Measurements from ENCODE around the gene PHACTR1. TPM values are rescaled to one million over a fixed set of nuclear protein-coding genes. Genes with fewer than 3 reads are reported as not detected.

Gene PHACTR1
- total RNA-seq, 2 experiments from 2014 or later: 1.3 to 2.3 TPM

- H3K4me3 ChIP-seq (ENCODE audit: low read length): no peak overlapping the region
- Mint-ChIP-seq H3K27me3 (peaks cover 9% of the 10 kb centered on the region), H3K36me3 (ENCODE audit: low read depth) (no peaks in the 10 kb centered on the region), H3K27ac (no peak overlapping the region), H3K9me3 (no peaks in the 10 kb centered on the region), H3K4me3 (no peak overlapping the region), H3K4me1 (ENCODE audit: low read depth) (no peaks in the 10 kb centered on the region)
- no peaks in the 10 kb centered on the region for H3K4me1 ChIP-seq (ENCODE audit: insufficient read depth, low read length)
- no peak overlapping the region for H3K27ac ChIP-seq (ENCODE audit: low read depth in 1 of 2, low read length in 2 of 2)
- H3K27me3 ChIP-seq (ENCODE audit: control insufficient read depth in 1 of 2, insufficient read depth in 2 of 2, low read length in 2 of 2): no peaks in the 10 kb centered on the region
- CTCF ChIA-PET: no interaction called here
- TF ChIP-seq CTCF (IDR thresholded peaks at IDR 0.05): no peak
- DNase-seq: no peak
- POLR2A ChIA-PET: no interaction called here
- intact Hi-C loops (cut with DNase I, micrococcal nuclease): no loop called here
- H3K36me3 ChIP-seq (ENCODE audit: insufficient read depth, low read length): no peaks in the 10 kb centered on the region
- H3K9me3 ChIP-seq (ENCODE audit: control insufficient read depth in 1 of 2, insufficient read depth in 1 of 2, low read length in 2 of 2): no peaks in the 10 kb centered on the region
- no peak for ATAC-seq (ENCODE audit: poor library complexity)
These were observed 329.5 kb downstream of the PHACTR1 start for GRCh38 chr6:13046084-13046483.

GRCh38 chr6:13048113-13048512 lies 331.5 kb downstream of the PHACTR1 start:
- CTCF ChIA-PET: no interaction called here
- H3K36me3 Mint-ChIP-seq (ENCODE audit: low read depth): no peaks in the 10 kb centered on the region

GRCh38 chr6:13049666-13050254 lies 333.2 kb downstream of the PHACTR1 start:
- Mint-ChIP-seq H3K9me3 (no peaks in the 10 kb centered on the region), H3K4me1 (ENCODE audit: low read depth) (no peaks in the 10 kb centered on the region), H3K27ac (no peak overlapping the region), H3K36me3 (ENCODE audit: low read depth) (no peaks in the 10 kb centered on the region), H3K27me3 (peaks cover 8% of the 10 kb centered on the region), H3K4me3 (no peak overlapping the region)
- POLR2A ChIA-PET: no interaction called here
- no peaks in the 10 kb centered on the region for H3K9me3 ChIP-seq (ENCODE audit: control insufficient read depth in 1 of 2, insufficient read depth in 1 of 2, low read length in 2 of 2)
- no peaks in the 10 kb centered on the region for H3K36me3 ChIP-seq (ENCODE audit: insufficient read depth, low read length)
- no peak overlapping the region for H3K4me3 ChIP-seq (ENCODE audit: low read length)
- H3K27ac ChIP-seq (ENCODE audit: low read depth in 1 of 2, low read length in 2 of 2): no peak overlapping the region
- no peak for TF ChIP-seq CTCF (IDR thresholded peaks at IDR 0.05)
- H3K27me3 ChIP-seq (ENCODE audit: control insufficient read depth in 1 of 2, insufficient read depth in 2 of 2, low read length in 2 of 2): peaks cover 0 to 7% of the 10 kb centered on the region in 2 experiments
- DNase-seq (no peak), ATAC-seq (ENCODE audit: poor library complexity) (no peak)
- intact Hi-C loops (cut with DNase I, micrococcal nuclease): no loop called here
- CTCF ChIA-PET: interaction anchor here (1.0 kb wide), 1 partner anchor 12 kb away, joined by 3 read pairs; no protein-coding TSS in a partner anchor
- no peaks in the 10 kb centered on the region for H3K4me1 ChIP-seq (ENCODE audit: insufficient read depth, low read length)

More at GRCh38 chr6:13048113-13048512, 331.5 kb downstream of the PHACTR1 start:
- Histone ChIP-seq H3K36me3 (ENCODE audit: insufficient read depth, low read length) (no peaks in the 10 kb centered on the region), H3K27me3 (ENCODE audit: control insufficient read depth in 1 of 2, insufficient read depth in 2 of 2, low read length in 2 of 2) (peaks cover 0 to 3% of the 10 kb centered on the region in 2 experiments), H3K4me1 (ENCODE audit: insufficient read depth, low read length) (no peaks in the 10 kb centered on the region), H3K9me3 (ENCODE audit: control insufficient read depth in 1 of 2, insufficient read depth in 1 of 2, low read length in 2 of 2) (no peaks in the 10 kb centered on the region), H3K4me3 (ENCODE audit: low read length) (no peak overlapping the region), H3K27ac (ENCODE audit: low read depth in 1 of 2, low read length in 2 of 2) (no peak overlapping the region)
- H3K4me3 Mint-ChIP-seq: no peak overlapping the region
- ATAC-seq (ENCODE audit: poor library complexity): no peak
- DNase-seq: no peak
- H3K9me3 Mint-ChIP-seq: no peaks in the 10 kb centered on the region
- no peak overlapping the region for H3K27ac Mint-ChIP-seq
- no peak for TF ChIP-seq CTCF (IDR thresholded peaks at IDR 0.05)
- H3K4me1 Mint-ChIP-seq (ENCODE audit: low read depth): no peaks in the 10 kb centered on the region
- peaks cover 9% of the 10 kb centered on the region for H3K27me3 Mint-ChIP-seq
- POLR2A ChIA-PET: no interaction called here
- intact Hi-C loops (cut with DNase I, micrococcal nuclease): no loop called here

Measured in CD4-positive, alpha-beta T cell (primary cell).